NT2/D1 (cell line): ENCODE data around the gene CERS6.
A peak's percentile ranks its signal among the peaks of the same experiment; 100 is the strongest.

Source experiments
- DNase-seq: peaks from one replicate; pipeline ENCODE4 v3.0.0-alpha.2; 2011; ENCODE audit warnings: low read depth, low spot score
- H3K27me3 ChIP-seq: 2 replicates; pipeline ENCODE4 v1.6.0; 2011; ENCODE audit warnings: mild to moderate bottlenecking; ENCODE audit not compliant: insufficient read length, insufficient read depth
- H3K36me3 ChIP-seq: 2 replicates; pipeline ENCODE4 v1.6.1; 2011; ENCODE audit warnings: mild to moderate bottlenecking, low read length, mixed read lengths; ENCODE audit not compliant: insufficient read depth, insufficient read length
- H3K4me1 ChIP-seq: 2 replicates; pipeline ENCODE4 v1.5.1; 2011; ENCODE audit not compliant: insufficient read depth, insufficient read length
- H3K4me3 ChIP-seq: 2 replicates; pipeline ENCODE4 v1.5.1; 2011; ENCODE audit warnings: low read depth; ENCODE audit not compliant: insufficient read length
- H3K9ac ChIP-seq: 2 replicates; pipeline ENCODE4 v1.6.0; 2011; ENCODE audit warnings: low read depth; ENCODE audit not compliant: insufficient read length
- H3K9me3 ChIP-seq: 2 replicates; pipeline ENCODE4 v1.5.1; 2011; ENCODE audit warnings: mild to moderate bottlenecking, low read length; ENCODE audit not compliant: insufficient read depth
- SUZ12 ChIP-seq: IDR thresholded peaks from 2 replicates; pipeline ENCODE4 v1.6.1; 2011; ENCODE audit not compliant: insufficient read length, insufficient read depth; ENCODE audit errors: extremely low read depth
- YY1 ChIP-seq: IDR thresholded peaks from 2 replicates; pipeline ENCODE4 v1.6.1; 2011; ENCODE audit not compliant: insufficient read length, insufficient read depth
- ZNF274 ChIP-seq: IDR thresholded peaks from 2 replicates; pipeline ENCODE4 v1.6.1; 2011; ENCODE audit warnings: mild to moderate bottlenecking, low read depth, low read length

CERS6 gene

GRCh38 chr2:168639441-168639898, 183.4 kb downstream of the CERS6 start:
- Histone ChIP-seq H3K27me3 (no peaks in the 10 kb centered on the region), H3K4me3 (no peak overlapping the region), H3K36me3 (no peaks in the 10 kb centered on the region), H3K9ac (no peak overlapping the region), H3K9me3 (no peaks in the 10 kb centered on the region), H3K4me1 (no peaks in the 10 kb centered on the region)
- TF ChIP-seq ZNF274, result no peak
- TF ChIP-seq YY1, result no peak
- no peak for TF ChIP-seq SUZ12
- DNase-seq, result peak; percentile 63

DNA sequence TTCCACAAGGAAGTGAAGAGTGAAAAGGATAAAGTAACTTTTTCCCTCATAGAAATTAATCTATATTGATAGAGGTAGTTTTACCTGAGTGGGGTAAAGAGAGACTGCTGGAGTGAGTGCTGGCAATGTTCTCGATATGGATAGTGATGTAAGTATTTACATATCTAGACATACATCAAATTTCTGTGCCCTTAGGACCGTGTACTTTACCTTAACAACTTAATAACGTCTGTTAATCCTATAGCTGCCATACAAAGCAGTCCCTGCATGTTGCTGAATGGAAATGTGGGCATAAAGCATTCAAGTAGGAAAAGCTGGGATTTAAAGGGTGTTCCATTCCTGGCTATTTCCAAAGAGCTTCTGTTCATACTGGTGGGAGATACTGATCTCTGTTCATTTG, 184.0 kb downstream of the CERS6 start:
- no peaks in the 10 kb centered on the region for H3K27me3 ChIP-seq
- H3K4me1 ChIP-seq, result no peaks in the 10 kb centered on the region

DNA sequence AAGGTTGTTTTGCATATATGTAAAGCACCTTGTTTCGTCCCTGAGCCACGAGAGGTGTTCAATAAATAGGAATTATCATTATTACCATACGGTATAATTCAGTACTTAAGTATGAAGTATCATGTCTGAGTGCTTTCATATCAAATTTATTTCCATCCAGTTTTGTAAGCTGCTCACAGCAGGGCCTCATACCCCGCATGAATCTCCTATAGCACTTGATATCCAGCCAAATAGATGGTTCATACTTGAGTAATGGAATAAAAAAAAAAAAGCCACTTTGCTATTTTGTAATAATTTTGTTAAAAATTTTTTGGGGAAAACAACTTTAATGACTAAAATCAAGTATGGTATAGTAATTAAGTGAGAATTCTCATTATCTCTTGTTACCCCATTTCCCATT, 185.6 kb downstream of the CERS6 start:
- H3K9me3 ChIP-seq, result peaks cover 6% of the 10 kb centered on the region; the same call in 1 of the 2 replicates
- H3K9ac ChIP-seq, result no peak overlapping the region
- no peaks in the 10 kb centered on the region for H3K36me3 ChIP-seq
- H3K4me3 ChIP-seq, result no peak overlapping the region
- DNase-seq, result no peak
- no peaks in the 10 kb centered on the region for H3K4me1 ChIP-seq
- TF ChIP-seq ZNF274 (no peak), YY1 (no peak), SUZ12 (no peak)
- H3K27me3 ChIP-seq, result no peaks in the 10 kb centered on the region

More for the DNA sequence above, 184.0 kb downstream of the CERS6 start:
- Histone ChIP-seq H3K4me3 (no peak overlapping the region), H3K9me3 (no peaks in the 10 kb centered on the region), H3K36me3 (no peaks in the 10 kb centered on the region), H3K9ac (no peak overlapping the region)
- TF ChIP-seq ZNF274 (no peak), SUZ12 (no peak), YY1 (no peak)
- no peak for DNase-seq

DNA sequence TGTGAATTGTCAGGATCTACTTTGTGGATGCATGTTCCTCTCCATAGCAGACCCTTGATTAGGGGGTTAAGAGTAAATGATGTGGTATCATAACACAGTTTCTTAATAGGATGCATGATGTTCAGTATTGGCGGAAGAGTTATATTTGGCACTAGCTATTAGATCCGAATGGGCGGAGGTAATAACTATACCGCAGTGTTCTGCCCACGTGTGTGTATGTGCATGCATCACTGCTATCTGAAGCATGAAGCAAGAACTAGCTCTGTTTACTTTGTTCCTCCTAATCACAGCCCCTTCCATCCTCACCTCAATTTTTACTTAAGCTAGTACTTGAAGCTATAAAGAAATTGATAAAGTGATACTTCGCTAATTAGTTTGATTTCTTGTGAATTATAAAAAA, 186.8 kb downstream of the CERS6 start:
- Histone ChIP-seq H3K4me1 (no peaks in the 10 kb centered on the region), H3K9ac (no peak overlapping the region), H3K4me3 (no peak overlapping the region), H3K27me3 (no peaks in the 10 kb centered on the region), H3K36me3 (no peaks in the 10 kb centered on the region), H3K9me3 (peaks cover 6% of the 10 kb centered on the region; the same call in 1 of the 2 replicates)
- no peak for TF ChIP-seq SUZ12
- TF ChIP-seq ZNF274, result no peak
- no peak for TF ChIP-seq YY1
- no peak for DNase-seq

GRCh38 chr2:168643979-168644378, 187.9 kb downstream of the CERS6 start:
- no peak for TF ChIP-seq YY1
- no peak for TF ChIP-seq SUZ12
- TF ChIP-seq ZNF274, result no peak
- no peak overlapping the region for H3K4me3 ChIP-seq
- H3K27me3 ChIP-seq, result no peaks in the 10 kb centered on the region
- no peaks in the 10 kb centered on the region for H3K36me3 ChIP-seq
- no peak for DNase-seq
- H3K9ac ChIP-seq, result no peak overlapping the region
- no peaks in the 10 kb centered on the region for H3K4me1 ChIP-seq
- peaks cover 6% of the 10 kb centered on the region; the same call in 1 of the 2 replicates for H3K9me3 ChIP-seq

GRCh38 chr2:168645696-168646338, 189.7 kb downstream of the CERS6 start:
- Histone ChIP-seq H3K4me3 (no peak overlapping the region), H3K27me3 (no peaks in the 10 kb centered on the region), H3K9ac (no peak overlapping the region), H3K4me1 (no peaks in the 10 kb centered on the region), H3K9me3 (peaks cover 6% of the 10 kb centered on the region; the same call in 1 of the 2 replicates), H3K36me3 (no peaks in the 10 kb centered on the region)
- DNase-seq, result no peak
- TF ChIP-seq ZNF274 (no peak), YY1 (no peak), SUZ12 (no peak)

- Histone ChIP-seq H3K27me3 (no peaks in the 10 kb centered on the region), H3K4me1 (no peaks in the 10 kb centered on the region), H3K36me3 (no peaks in the 10 kb centered on the region), H3K9me3 (peaks cover 6% of the 10 kb centered on the region; the same call in 1 of the 2 replicates), H3K4me3 (no peak overlapping the region), H3K9ac (no peak overlapping the region)
- DNase-seq, result no peak
- no peak for TF ChIP-seq ZNF274
- no peak for TF ChIP-seq SUZ12
- TF ChIP-seq YY1, result no peak
These were observed 193.0 kb downstream of the CERS6 start for GRCh38 chr2:168649105-168649504.

DNA sequence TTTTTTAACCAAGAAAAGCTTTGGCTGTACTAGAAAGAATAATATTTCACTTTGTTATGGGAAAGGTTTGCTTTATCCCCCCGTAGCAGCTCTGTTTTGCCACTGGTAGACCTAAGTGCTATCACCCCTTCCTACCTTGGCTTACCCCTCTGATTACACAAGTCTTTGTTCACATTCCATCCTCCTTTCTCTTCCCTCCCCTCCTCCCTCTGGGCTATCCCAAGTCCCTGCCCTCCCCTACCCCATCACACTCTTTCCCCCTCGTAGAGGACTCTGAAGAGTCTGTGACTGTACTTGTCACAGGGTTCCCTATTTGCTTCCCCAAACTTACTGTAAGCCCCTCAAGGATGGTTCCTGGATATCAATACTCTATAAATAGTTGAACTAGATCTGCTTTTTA, 193.5 kb downstream of the CERS6 start:
- Histone ChIP-seq H3K9ac (no peak overlapping the region), H3K4me1 (no peaks in the 10 kb centered on the region), H3K27me3 (no peaks in the 10 kb centered on the region), H3K9me3 (peaks cover 6% of the 10 kb centered on the region; the same call in 1 of the 2 replicates), H3K4me3 (no peak overlapping the region), H3K36me3 (no peaks in the 10 kb centered on the region)
- TF ChIP-seq ZNF274, result no peak
- no peak for TF ChIP-seq SUZ12
- TF ChIP-seq YY1, result no peak
- DNase-seq, result no peak
